Endodermal cell (in vitro differentiated cells): ENCODE measurements around the gene KRT9. TPM values are rescaled to one million over a fixed set of nuclear protein-coding genes. Genes with fewer than 3 reads are reported as not detected.
"Not testable (repeated sequence)": the region's sequence is repeated elsewhere in the genome, so short reads cannot be mapped to it uniquely, and the experiment has no call there.

Source experiments
- DNase-seq: peaks from one replicate; pipeline ENCODE4 v3.0.0-alpha.2; 2017
- H3K27ac ChIP-seq: 2 replicates; pipeline ENCODE4 v1.5.1; 2013; ENCODE audit warnings: mild to moderate bottlenecking, low read depth, low read length, moderate library complexity
- H3K27me3 ChIP-seq: 2 replicates; pipeline ENCODE4 v1.6.1; 2013; ENCODE audit warnings: mild to moderate bottlenecking, low read length, moderate library complexity; ENCODE audit not compliant: insufficient read depth, control insufficient read depth, poor library complexity, severe bottlenecking
- H3K36me3 ChIP-seq: 2 replicates; pipeline ENCODE4 v1.7.0; 2013; ENCODE audit warnings: mild to moderate bottlenecking, low read length, moderate library complexity; ENCODE audit not compliant: control insufficient read depth, insufficient read depth
- H3K4me1 ChIP-seq: one replicate; pipeline ENCODE4 v1.7.0; 2013; ENCODE audit warnings: low read length; ENCODE audit not compliant: control insufficient read depth, insufficient read depth
- H3K4me3 ChIP-seq: 2 replicates; pipeline ENCODE4 v1.5.1; 2013; ENCODE audit warnings: mild to moderate bottlenecking, low read length, moderate library complexity
- H3K9ac ChIP-seq: 2 replicates; pipeline ENCODE4 v1.6.1; 2013; ENCODE audit warnings: mild to moderate bottlenecking, low read length, moderate library complexity; ENCODE audit not compliant: poor library complexity, severe bottlenecking; ENCODE audit errors: extremely low read depth
- H3K9me3 ChIP-seq: 2 replicates; pipeline ENCODE4 v1.6.1; 2013; ENCODE audit warnings: mild to moderate bottlenecking, low read length, moderate library complexity; ENCODE audit not compliant: control insufficient read depth
- H3K27ac Mint-ChIP-seq: 2 replicates; pipeline ENCODE4 v1.8.0; 2020; ENCODE audit warnings: mixed read lengths
- H3K27me3 Mint-ChIP-seq: 2 replicates; pipeline ENCODE4 v1.8.0; 2021; ENCODE audit warnings: mild to moderate bottlenecking, mixed read lengths; ENCODE audit not compliant: insufficient read depth
- H3K36me3 Mint-ChIP-seq: 2 replicates; pipeline ENCODE4 v1.8.0; 2020; ENCODE audit warnings: low read depth, mixed read lengths
- H3K4me1 Mint-ChIP-seq: 2 replicates; pipeline ENCODE4 v1.8.0; 2020; ENCODE audit warnings: mixed read lengths
- H3K4me3 Mint-ChIP-seq: 2 replicates; pipeline ENCODE4 v1.8.0; 2020; ENCODE audit warnings: mild to moderate bottlenecking, moderate library complexity, mixed read lengths
- H3K9me3 Mint-ChIP-seq: 2 replicates; pipeline ENCODE4 v1.8.0; 2020; ENCODE audit warnings: mild to moderate bottlenecking, mixed read lengths
- CTCF ChIP-seq: fragments of 200-600 bp; sonication (generic); conservative IDR thresholded peaks from 2 replicates; pipeline ENCODE4 v1.5.0; 2021; ENCODE audit warnings: antibody characterized with exemption, mild to moderate bottlenecking
- WGBS, 2 experiments: methylation state at CpG; one replicate each; pipeline versions ENCODE4 v1.1.5 to v1.1.7; 2013; ENCODE audit warnings: missing lambda C conversion rate in 2 of 2, mixed read lengths in 1 of 2; ENCODE audit not compliant: insufficient coverage in 1 of 2, insufficient read length in 1 of 2; 5-methylcytosine and 5-hydroxymethylcytosine counted together
- total RNA-seq, 2 donors: library from RNA; stranded (reverse); fragmentation: NEBNext Ultra II Directional in 1 of 2; extraction: Animal tissue kit (Norgen Biotek cat#: 25700) in 1 of 2; gene quantifications; 2 replicates in 1 of 2; 3 replicates in 1 of 2; pipeline ENCODE4 v1.2.1, GENCODE V29; 2021

The KRT9 gene
- total RNA-seq, 2 donors from 2014 or later, result not detected

DNA sequence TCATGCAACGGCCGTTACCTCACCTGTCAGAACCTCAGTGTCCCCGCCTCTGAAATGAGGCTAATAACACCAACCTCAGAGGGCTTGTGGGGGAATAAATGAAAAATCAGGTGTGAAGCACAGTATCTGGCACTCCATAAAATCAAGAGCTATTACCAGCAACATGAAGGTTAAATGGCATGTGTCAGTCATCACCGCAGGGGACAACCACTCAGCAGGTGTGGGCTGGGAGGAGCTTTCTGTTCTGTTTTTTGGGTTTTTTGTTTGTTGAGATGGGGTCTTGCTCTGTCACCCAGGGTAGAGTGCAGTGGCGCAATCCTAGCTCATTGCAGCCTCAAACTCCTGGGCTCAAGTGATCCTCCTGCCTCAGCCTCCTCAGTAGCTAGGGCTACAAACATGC is 26.9 kb downstream of the KRT9 start:
- Histone ChIP-seq H3K4me1 (peaks cover 6% of the 10 kb centered on the region), H3K36me3 (no peaks in the 10 kb centered on the region), H3K27me3 (no peaks in the 10 kb centered on the region), H3K4me3 (no peak overlapping the region), H3K27ac (no peak overlapping the region), H3K9me3 (peaks cover 8% of the 10 kb centered on the region), H3K9ac (no peak overlapping the region)
- no peak for TF ChIP-seq CTCF
- peaks cover 10% of the 10 kb centered on the region for H3K9me3 Mint-ChIP-seq
- H3K27me3 Mint-ChIP-seq, result peaks cover 7% of the 10 kb centered on the region
- H3K4me1 Mint-ChIP-seq, result peaks cover 38% of the 10 kb centered on the region
- DNase-seq, result peak; percentile 75
- 87 to 91% methylated on average over 3 to 5 of the region's 5 CpGs for WGBS, 2 experiments
- no peak overlapping the region for H3K4me3 Mint-ChIP-seq
- peak overlapping the region; percentile 71 for H3K27ac Mint-ChIP-seq
- no peaks in the 10 kb centered on the region for H3K36me3 Mint-ChIP-seq

- Histone ChIP-seq H3K4me3 (no peak overlapping the region), H3K9me3 (peaks cover 8% of the 10 kb centered on the region), H3K9ac (no peak overlapping the region), H3K4me1 (peaks cover 6% of the 10 kb centered on the region), H3K36me3 (no peaks in the 10 kb centered on the region), H3K27me3 (no peaks in the 10 kb centered on the region), H3K27ac (no peak overlapping the region)
- 44 to 60% methylated on average over 3 to 5 of the region's 5 CpGs for WGBS, 2 experiments
- H3K4me3 Mint-ChIP-seq, result no peak overlapping the region
- peaks cover 7% of the 10 kb centered on the region for H3K27me3 Mint-ChIP-seq
- H3K36me3 Mint-ChIP-seq, result no peaks in the 10 kb centered on the region
- no peak for TF ChIP-seq CTCF
- peaks cover 38% of the 10 kb centered on the region for H3K4me1 Mint-ChIP-seq
- peak overlapping the region; percentile 76 for H3K27ac Mint-ChIP-seq
- peak; percentile 71 for DNase-seq
- peaks cover 10% of the 10 kb centered on the region for H3K9me3 Mint-ChIP-seq
Observed at GRCh38 chr17:41544491-41544892, 27.4 kb downstream of the KRT9 start.

DNA sequence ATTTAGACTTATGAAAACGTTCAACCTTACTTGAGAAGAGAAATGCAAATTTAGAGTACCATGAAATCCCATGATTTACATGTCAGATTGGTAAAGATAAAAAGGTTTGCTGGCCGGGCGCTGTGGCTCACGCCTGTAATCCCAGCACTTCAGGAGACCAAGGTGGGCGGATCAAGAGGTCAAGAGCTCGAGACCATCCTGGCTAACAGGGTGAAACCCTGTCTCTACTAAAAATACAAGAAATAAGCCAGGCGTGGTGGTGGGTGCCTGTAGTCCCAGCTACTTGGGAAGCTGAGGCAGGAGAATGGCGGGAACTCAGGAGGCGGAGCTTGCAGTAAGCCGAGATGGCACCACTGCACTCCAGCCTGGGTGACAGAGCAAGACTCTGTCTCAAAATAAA is 29.1 kb downstream of the KRT9 start:
- not testable (repeated sequence) for H3K27me3 Mint-ChIP-seq

DNA sequence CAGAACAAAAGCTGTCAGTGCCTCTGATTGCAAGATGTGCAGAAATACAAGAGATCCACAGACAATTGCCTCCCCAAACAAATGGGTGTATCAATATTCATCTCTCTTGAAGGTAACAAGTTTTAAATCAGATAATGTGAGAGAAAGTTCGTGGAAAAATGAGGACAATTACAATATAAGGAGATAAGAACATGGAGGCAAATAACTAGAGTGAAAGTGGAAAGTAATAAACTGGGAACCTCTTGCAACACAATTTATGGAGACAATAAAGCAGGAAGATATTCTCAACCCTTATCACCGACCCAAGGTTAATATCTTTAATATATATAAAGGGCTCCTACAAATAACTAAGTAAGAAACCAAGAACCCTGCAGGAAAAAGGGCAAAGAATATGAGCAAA is 29.5 kb downstream of the KRT9 start:
- H3K4me3 Mint-ChIP-seq, result no peak overlapping the region
- peaks cover 47% of the 10 kb centered on the region for H3K4me1 Mint-ChIP-seq
- H3K36me3 ChIP-seq, result no peaks in the 10 kb centered on the region
- no peak for TF ChIP-seq CTCF
- H3K27me3 Mint-ChIP-seq, result peaks cover 2% of the 10 kb centered on the region
- H3K27ac Mint-ChIP-seq, result no peak overlapping the region
- no peaks in the 10 kb centered on the region for H3K36me3 Mint-ChIP-seq
- no peaks in the 10 kb centered on the region for H3K27me3 ChIP-seq
- no peak overlapping the region for H3K9ac ChIP-seq
- peaks cover 8% of the 10 kb centered on the region for H3K9me3 Mint-ChIP-seq
- H3K4me1 ChIP-seq, result peaks cover 10% of the 10 kb centered on the region
- peaks cover 8% of the 10 kb centered on the region for H3K9me3 ChIP-seq
- no peak overlapping the region for H3K27ac ChIP-seq
- H3K4me3 ChIP-seq, result no peak overlapping the region
- 67 to 100% methylated on average over 1 of the region's 2 CpGs for WGBS, 2 experiments
- DNase-seq, result no peak

More for the DNA sequence above, 29.1 kb downstream of the KRT9 start:
- H3K9ac ChIP-seq, H3K4me1 ChIP-seq, H3K9me3 ChIP-seq, H3K27ac ChIP-seq, DNase-seq, H3K36me3 Mint-ChIP-seq, H3K36me3 ChIP-seq, H3K27me3 ChIP-seq, H3K27ac Mint-ChIP-seq, H3K9me3 Mint-ChIP-seq, H3K4me3 ChIP-seq, H3K4me3 Mint-ChIP-seq: not testable (repeated sequence)
- H3K4me1 Mint-ChIP-seq, result peaks cover 45% of the 10 kb centered on the region
- 90 to 91% methylated on average over 7 to 10 of the region's 10 CpGs for WGBS, 2 experiments
